Measurements from ENCODE around the gene ADAMTS12. TPM values are rescaled to one million over a fixed set of nuclear protein-coding genes. Genes with fewer than 3 reads are reported as not detected.

Gene ADAMTS12
- total and polyA plus RNA-seq, 2 of the 8 experiments (the other 6 are each of a cell fraction or from before 2014, with no cell fraction given), result 6.4 to 12.8 TPM

DNA sequence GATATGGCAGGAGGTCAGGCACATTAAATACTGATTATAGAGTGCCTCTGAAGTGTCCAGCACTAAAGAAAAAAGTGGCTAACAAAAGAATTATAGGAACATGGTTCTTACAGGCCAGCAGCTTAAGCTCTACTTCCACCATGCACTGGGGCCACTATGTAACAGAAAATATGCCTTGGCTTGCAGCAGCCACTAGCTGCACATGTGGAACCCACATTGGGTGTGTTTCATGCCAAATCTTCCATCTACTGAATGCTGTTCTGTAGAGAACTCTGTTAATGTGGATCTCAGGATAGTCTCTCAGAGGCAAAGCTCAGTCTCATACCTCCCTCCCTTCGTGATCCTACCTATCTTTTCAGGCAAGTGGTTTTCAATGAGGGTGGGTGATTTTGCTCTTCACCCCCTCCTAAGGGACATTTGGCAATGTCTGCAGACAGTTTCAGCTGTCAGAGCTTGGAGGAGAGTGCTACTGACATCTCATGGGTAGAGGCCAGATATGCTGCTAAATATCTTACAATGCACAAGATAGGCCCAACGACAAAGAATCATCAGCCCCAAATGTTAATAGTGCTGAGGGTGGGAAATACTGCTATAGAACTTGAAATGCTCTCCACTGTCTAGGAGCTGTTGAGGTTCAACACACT lies 232.1 kb downstream of the ADAMTS12 start:
- CTCF ChIA-PET (ENCODE audit: partially characterized antibody), result interaction anchor here (1.4 to 1.7 kb wide), 4 partner anchors 9 to 310 kb away, joined by 3 to 7 read pairs (median 4); no protein-coding TSS in a partner anchor
- Histone ChIP-seq H3K79me2 (ENCODE audit: control insufficient read depth in 1 of 2, insufficient read depth in 2 of 2, low read length in 2 of 2) (no peaks in the 10 kb centered on the region), H3K4me1 (replicated peaks in 1 of 4; ENCODE audit: control insufficient read depth in 3 of 4, insufficient read depth in 4 of 4, low read length in 3 of 4) (peaks cover 0 to 4% (median 0%) of the 10 kb centered on the region in 4 experiments; a peak in 2 of 7 replicates), H3K4me3 (ENCODE audit: extremely low read depth in 1 of 4, insufficient read depth in 2 of 4, low read depth in 3 of 4, low read length in 4 of 4) (no peak overlapping the region), H4K8ac (ENCODE audit: extremely low read depth, insufficient read depth, low read length) (no peak overlapping the region), H3K23me2 (ENCODE audit: low read depth, low read length) (no peaks in the 10 kb centered on the region; the same call in 1 of the 2 replicates), H4K5ac (ENCODE audit: insufficient read length, low read depth, low read length) (no peak overlapping the region), H2BK12ac (ENCODE audit: low read depth, low read length) (no peak overlapping the region), H3K79me1 (ENCODE audit: low read depth, low read length) (no peaks in the 10 kb centered on the region), H2BK5ac (ENCODE audit: low read depth, low read length) (no peak overlapping the region), H3K4ac (replicated peaks; ENCODE audit: insufficient read length, low read depth, low read length) (no peak overlapping the region), H3K14ac (ENCODE audit: insufficient read length) (no peak overlapping the region), H3K9me3 (ENCODE audit: insufficient read depth in 2 of 2, low read depth in 1 of 2, low read length in 1 of 2) (no peaks in the 10 kb centered on the region), H2BK20ac (ENCODE audit: low read length) (no peak overlapping the region), H3K27me3 (replicated peaks in 1 of 4; ENCODE audit: control insufficient read depth in 3 of 4, extremely low read depth in 1 of 4, insufficient read depth in 3 of 4, low read length in 3 of 4) (no peaks in the 10 kb centered on the region), H2BK120ac (replicated peaks; ENCODE audit: low read depth, low read length) (no peak overlapping the region), H3K56ac (replicated peaks; ENCODE audit: insufficient read length, low read depth, low read length) (no peak overlapping the region), H3K18ac (ENCODE audit: extremely low read depth, low read length) (no peak overlapping the region), H4K20me1 (replicated peaks in 1 of 2; ENCODE audit: control insufficient read depth in 1 of 2, insufficient read depth in 2 of 2, low read length in 2 of 2) (no peaks in the 10 kb centered on the region), H3K27ac (ENCODE audit: low read depth, low read length) (no peak overlapping the region), H2AK5ac (ENCODE audit: low read depth, low read length) (no peak overlapping the region), H3K4me2 (ENCODE audit: insufficient read depth in 1 of 2, low read depth in 2 of 2, low read length in 2 of 2) (no peak overlapping the region), H3K23ac (ENCODE audit: insufficient read length) (no peak overlapping the region), H2BK15ac (ENCODE audit: low read length) (no peak overlapping the region), H3K36me3 (ENCODE audit: control insufficient read depth in 2 of 4, insufficient read depth in 4 of 4, low read length in 3 of 4) (no peaks in the 10 kb centered on the region), H2AFZ (ENCODE audit: low read length) (no peak overlapping the region), H3K9ac (replicated peaks in 1 of 4; ENCODE audit: extremely low read depth in 1 of 4, low read depth in 3 of 4, low read length in 3 of 4) (no peak overlapping the region), H4K91ac (replicated peaks; ENCODE audit: insufficient read length, low read length) (no peak overlapping the region)
- 84% methylated on average over 2 of the region's 2 CpGs; no CpG with 5 or more reads in 1 of the 2 experiments for WGBS, 2 experiments (ENCODE audit: extremely low coverage in 1 of 2, insufficient coverage in 1 of 2, insufficient read length in 1 of 2, insufficient replicate concordance in 2 of 2, low coverage in 1 of 2, low lambda C conversion rate in 2 of 2, missing lambda C conversion rate in 1 of 2)
- DNase-seq (ENCODE audit: low read depth in 1 of 2, low spot score in 2 of 2) (no peak), FAIRE-seq (no peak)
- POLR2A ChIA-PET (ENCODE audit: partially characterized antibody), result no interaction called here
- no peak for TF ChIP-seq MAFK (IDR thresholded peaks at IDR 0.05; ENCODE audit: low read depth, low read length)
- TF ChIP-seq TAF7 (optimal IDR thresholded peaks at IDR 0.05; ENCODE audit: borderline replicate concordance, low read depth, low read length), result no peak
- no peak for TF ChIP-seq SAP30 (IDR thresholded peaks at IDR 0.05; ENCODE audit: insufficient read depth, insufficient replicate concordance, low read length)
- TF ChIP-seq RBBP5 (IDR thresholded peaks at IDR 0.05; ENCODE audit: borderline replicate concordance, low read depth, low read length), result no peak
- no peak for TF ChIP-seq RXRA (IDR thresholded peaks at IDR 0.05; ENCODE audit: insufficient read depth, low read depth, low read length)
- TF ChIP-seq RNF2 (IDR thresholded peaks at IDR 0.05; ENCODE audit: borderline replicate concordance, low read depth, low read length, missing control alignments, poor library complexity, severe bottlenecking), result no peak
- TF ChIP-seq CBX8 (IDR thresholded peaks at IDR 0.05; ENCODE audit: borderline replicate concordance, low read depth, low read length), result no peak
- TF ChIP-seq ZNF274 (IDR thresholded peaks at IDR 0.05; ENCODE audit: borderline replicate concordance, extremely low read depth, low read length), result no peak
- no peak for TF ChIP-seq TAF1 (IDR thresholded peaks at IDR 0.05; ENCODE audit: low read depth, low read length)
- no peak for TF ChIP-seq POLR2A (IDR thresholded peaks at IDR 0.05; ENCODE audit: control extremely low read depth in 1 of 2, low read depth in 2 of 2, low read length in 2 of 2)
- TF ChIP-seq RFX5 (IDR thresholded peaks at IDR 0.05; ENCODE audit: borderline replicate concordance, low read depth, low read length), result no peak

Data from H1 (cell line).